22Rv1 (cell line): ENCODE data around the gene RAPSN.

Experiments used
- CTCF ChIP-seq: fragments of 450-650 bp; IDR thresholded peaks from 2 replicates; pipeline ENCODE4 v1.5.1; 2017; ENCODE audit warnings: mild to moderate bottlenecking
- ZFX ChIP-seq: fragments of 450-650 bp; IDR thresholded peaks from 2 replicates; pipeline ENCODE4 v1.6.1; 2017; ENCODE audit warnings: antibody characterized with exemption, borderline replicate concordance

DNA sequence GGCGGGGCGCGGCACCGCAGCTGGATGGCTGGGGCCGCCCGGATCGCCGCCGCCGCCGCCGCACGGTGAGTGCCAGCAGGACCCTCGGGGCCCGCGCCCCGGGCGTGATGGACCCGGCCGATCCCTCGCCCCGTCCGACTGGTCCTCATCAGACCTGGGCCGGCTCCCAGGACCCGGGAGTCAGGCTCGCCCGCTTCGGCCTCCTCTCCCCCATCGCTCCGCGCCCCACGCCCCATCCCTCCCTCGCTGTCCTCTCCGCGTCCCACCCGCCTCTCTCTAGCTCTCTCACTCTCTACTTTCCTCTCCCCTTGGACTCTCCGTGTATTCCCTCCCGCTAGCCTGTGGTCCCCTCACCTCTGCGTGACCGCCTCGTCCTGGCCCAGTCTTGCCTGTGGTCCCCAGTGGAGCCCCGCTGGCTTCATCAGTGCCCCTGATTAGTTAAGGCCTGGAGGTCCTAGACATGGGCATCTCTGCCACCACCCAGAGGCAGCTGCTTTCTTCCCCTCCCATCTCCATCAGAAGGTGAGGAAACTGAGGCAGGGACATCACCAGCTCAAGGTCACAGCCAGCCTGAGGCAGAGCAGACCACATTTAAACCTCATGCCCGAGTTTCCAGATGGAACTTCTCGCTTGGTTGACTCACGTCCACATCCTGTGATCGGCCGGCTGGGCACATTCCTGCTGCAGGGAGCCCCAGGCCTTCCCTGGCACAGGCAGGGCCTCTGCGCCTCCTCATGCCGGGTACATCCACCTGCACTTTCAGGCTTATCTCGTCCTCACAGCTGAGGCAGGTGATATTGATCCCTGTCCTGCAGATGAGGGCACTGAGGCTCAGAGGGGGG is 40.1 kb downstream of the RAPSN start:
- TF ChIP-seq CTCF, result no peak
- no peak for TF ChIP-seq ZFX
